ENCODE measurements around the gene GATAD2B. TPM values are rescaled to one million over a fixed set of nuclear protein-coding genes. Genes with fewer than 3 reads are reported as not detected.

GATAD2B gene
- polyA plus RNA-seq, 4 donors, result 2.9 to 11.3 (median 4.0) TPM

DNA sequence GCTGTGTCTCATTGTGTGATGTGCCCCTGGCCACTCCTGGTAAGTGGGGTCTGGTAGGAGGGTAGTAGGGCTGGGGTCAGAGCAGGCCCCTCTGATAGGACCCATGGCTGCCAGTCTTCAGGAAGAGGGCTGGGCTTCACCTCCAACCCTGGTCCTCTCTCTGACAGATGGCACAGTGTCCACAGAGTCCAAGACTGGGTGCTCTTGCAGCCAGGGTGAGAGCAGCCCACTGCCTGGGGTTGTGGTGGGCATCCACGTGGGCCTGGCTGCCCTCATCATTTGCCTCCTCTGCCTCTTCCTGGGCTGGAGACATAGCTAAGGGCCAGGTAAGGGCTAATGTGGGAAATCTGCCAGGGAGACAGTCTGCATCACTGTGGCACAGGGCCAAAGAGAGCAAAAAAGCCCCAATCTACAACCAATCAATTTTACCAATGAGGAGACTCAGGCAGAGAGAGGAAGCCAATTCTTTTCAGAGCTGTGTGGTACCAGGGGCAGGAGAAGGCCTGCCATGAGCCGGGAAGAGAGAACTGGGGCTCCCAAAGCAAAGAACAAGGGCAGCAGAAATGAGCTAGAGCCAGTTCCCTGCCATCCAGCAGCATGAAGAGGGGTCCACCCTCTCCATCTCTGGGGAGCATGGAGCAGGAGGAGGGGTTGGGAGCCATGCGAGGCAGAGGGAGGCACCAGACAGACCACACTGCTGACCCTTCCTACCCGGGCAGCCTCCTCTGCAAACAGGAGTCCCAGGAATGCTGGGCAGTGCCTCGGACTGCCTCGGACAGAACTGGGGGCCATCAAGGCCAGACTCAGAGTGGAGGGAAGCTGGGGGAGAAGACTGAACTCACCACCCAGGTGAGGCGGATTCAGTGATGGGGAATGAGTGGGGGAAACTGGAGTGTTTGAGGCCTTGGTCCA lies 120.7 kb downstream of the GATAD2B start:
- no peaks in the 10 kb centered on the region for H3K27me3 ChIP-seq (ENCODE audit: control insufficient read depth in 3 of 3, insufficient read depth in 3 of 3, low read length in 3 of 3)
- DNase-seq, result no peak

DNA sequence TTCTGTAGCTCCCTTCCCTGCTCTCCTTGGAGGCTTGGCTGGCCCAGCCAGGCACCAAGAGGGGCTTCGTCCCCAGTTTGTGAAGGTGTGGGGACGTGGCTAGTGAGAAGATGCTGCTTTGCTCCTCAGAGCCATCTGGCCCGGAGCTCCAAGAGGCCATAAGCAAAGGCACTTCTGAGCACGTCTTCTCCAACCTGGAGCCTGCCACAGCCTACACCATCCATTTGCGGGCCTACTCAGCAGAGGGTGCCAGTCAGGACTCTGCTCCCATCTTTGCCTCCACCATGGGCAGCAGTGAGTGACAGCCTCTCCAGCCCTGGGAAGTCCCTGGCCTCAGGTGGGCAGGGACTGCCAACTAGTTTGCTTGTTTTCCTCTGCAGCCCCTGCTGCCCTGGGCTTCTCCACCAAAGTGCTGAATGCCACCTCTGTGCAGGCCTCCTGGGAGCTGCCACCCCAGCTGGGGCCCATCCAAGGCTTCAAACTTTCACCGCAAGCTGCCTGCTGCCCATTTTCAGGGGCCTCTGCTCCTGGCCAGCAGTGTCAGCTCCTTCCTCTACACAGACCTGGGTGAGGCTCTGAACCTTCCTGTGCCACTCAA lies 121.6 kb downstream of the GATAD2B start:
- Histone ChIP-seq H3K4me1 (ENCODE audit: control insufficient read depth in 3 of 3, insufficient read depth in 2 of 3, low read depth in 1 of 3, low read length in 2 of 3) (no peaks in the 10 kb centered on the region), H3K36me3 (ENCODE audit: control insufficient read depth in 3 of 3, insufficient read depth in 2 of 3, low read depth in 1 of 3, low read length in 3 of 3) (peaks cover 0 to 38% (median 0%) of the 10 kb centered on the region in 3 donors), H3K4me3 (ENCODE audit: low read depth in 1 of 3, low read length in 3 of 3) (no peak overlapping the region), H3K27me3 (ENCODE audit: control insufficient read depth in 3 of 3, insufficient read depth in 3 of 3, low read length in 3 of 3) (no peaks in the 10 kb centered on the region), H3K27ac (ENCODE audit: low read depth in 1 of 3, low read length in 2 of 3) (no peak overlapping the region), H3K9me3 (ENCODE audit: control insufficient read depth in 2 of 2, insufficient read depth in 1 of 2, low read depth in 1 of 2, low read length in 1 of 2) (no peaks in the 10 kb centered on the region)
- DNase-seq, result no peak
- FAIRE-seq, result no peak
- 97 to 100% (median 98%) methylated on average over 5 to 6 of the region's 6 CpGs for WGBS, 3 donors

More for the DNA sequence above, 120.7 kb downstream of the GATAD2B start:
- Histone ChIP-seq H3K4me3 (ENCODE audit: low read depth in 1 of 3, low read length in 3 of 3) (no peak overlapping the region), H3K36me3 (ENCODE audit: control insufficient read depth in 3 of 3, insufficient read depth in 2 of 3, low read depth in 1 of 3, low read length in 3 of 3) (peaks cover 0 to 40% (median under 1%) of the 10 kb centered on the region in 3 donors), H3K9me3 (ENCODE audit: control insufficient read depth in 2 of 2, insufficient read depth in 1 of 2, low read depth in 1 of 2, low read length in 1 of 2) (no peaks in the 10 kb centered on the region), H3K4me1 (ENCODE audit: control insufficient read depth in 3 of 3, insufficient read depth in 2 of 3, low read depth in 1 of 3, low read length in 2 of 3) (no peaks in the 10 kb centered on the region), H3K27ac (ENCODE audit: low read depth in 1 of 3, low read length in 2 of 3) (no peak overlapping the region)
- FAIRE-seq, result no peak
- 88 to 94% (median 92%) methylated on average over 7 of the region's 7 CpGs for WGBS, 3 donors

DNA sequence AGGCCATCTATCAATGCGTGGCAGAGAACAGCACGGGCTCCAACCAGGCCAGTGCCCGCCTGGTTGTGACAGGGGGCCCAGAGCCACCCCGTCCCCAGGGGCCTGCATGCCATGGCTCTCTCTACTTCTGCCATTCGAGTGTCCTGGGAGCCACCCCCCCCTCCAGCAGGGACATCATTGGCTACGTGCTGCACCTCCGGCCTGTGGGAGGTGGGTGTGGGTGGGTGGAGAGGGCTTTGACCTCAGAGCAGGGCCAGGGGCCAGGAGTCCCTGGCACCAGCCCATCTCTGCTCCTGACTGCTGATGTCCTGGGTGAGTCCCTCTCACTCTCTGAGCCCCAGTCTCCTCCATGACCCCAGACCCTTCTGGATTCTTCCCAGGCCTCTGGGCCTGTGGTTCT lies 122.3 kb downstream of the GATAD2B start:
- 73 to 79% (median 74%) methylated on average over 7 of the region's 7 CpGs for WGBS, 3 donors

DNA sequence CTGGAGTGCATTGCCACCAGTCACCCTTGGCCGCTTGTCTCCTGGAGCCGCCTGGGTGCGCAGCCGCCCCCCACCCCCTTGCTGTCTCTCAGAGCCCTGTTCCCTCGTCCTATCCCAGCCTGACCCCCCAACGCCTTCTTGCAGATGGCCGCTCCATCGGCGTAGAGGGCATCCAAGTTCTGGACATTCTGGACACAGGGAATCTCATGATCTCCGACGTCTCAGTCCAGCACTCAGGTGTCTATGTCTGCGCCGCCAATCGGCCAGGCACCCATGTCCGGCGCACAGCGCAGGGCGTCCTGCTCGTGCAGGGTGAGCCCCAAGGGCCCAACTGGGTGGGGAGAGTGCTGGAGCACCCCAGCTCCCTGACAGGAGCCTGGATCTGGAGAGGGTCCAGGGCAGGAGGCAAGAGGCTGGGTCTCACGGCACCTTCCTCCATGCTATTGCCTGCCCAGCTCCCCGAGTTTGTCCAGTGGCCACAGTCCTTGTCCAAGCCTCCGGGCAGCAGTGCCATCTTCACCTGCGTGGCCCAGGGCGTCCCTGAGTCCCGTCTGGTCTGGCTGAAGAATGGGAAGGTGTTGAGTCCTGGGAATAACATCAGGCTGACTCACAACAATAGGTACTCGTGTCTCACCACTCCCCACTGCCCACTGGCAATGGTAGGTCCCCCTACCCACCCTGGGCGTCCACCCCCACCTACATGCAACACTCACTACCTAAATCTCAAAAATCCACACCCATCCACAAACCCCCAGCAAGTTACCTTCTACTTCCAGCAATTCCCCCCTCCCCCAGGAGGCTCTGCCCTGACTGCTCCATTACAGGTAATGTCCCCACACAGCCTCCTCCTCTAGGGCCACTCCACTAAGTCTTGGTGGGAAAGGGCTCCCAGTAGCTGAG lies 123.0 kb downstream of the GATAD2B start:
- FAIRE-seq (no peak), DNase-seq (no peak)
- no peaks in the 10 kb centered on the region for H3K9me3 ChIP-seq (ENCODE audit: control insufficient read depth in 2 of 2, insufficient read depth in 1 of 2, low read depth in 1 of 2, low read length in 1 of 2)
- no peak overlapping the region for H3K4me3 ChIP-seq (ENCODE audit: low read depth in 1 of 3, low read length in 3 of 3)
- no peak overlapping the region for H3K27ac ChIP-seq (ENCODE audit: low read depth in 1 of 3, low read length in 2 of 3)
- 91 to 94% (median 91%) methylated on average over 27 of the region's 27 CpGs for WGBS, 3 donors
- H3K4me1 ChIP-seq (ENCODE audit: control insufficient read depth in 3 of 3, insufficient read depth in 2 of 3, low read depth in 1 of 3, low read length in 2 of 3), result no peaks in the 10 kb centered on the region
- no peaks in the 10 kb centered on the region for H3K27me3 ChIP-seq (ENCODE audit: control insufficient read depth in 3 of 3, insufficient read depth in 3 of 3, low read length in 3 of 3)
- H3K36me3 ChIP-seq (ENCODE audit: control insufficient read depth in 3 of 3, insufficient read depth in 2 of 3, low read depth in 1 of 3, low read length in 3 of 3), result peaks cover 0 to 33% (median 0%) of the 10 kb centered on the region in 3 donors

More for the DNA sequence above, 122.3 kb downstream of the GATAD2B start:
- H3K4me3 ChIP-seq (ENCODE audit: low read depth in 1 of 3, low read length in 3 of 3), result no peak overlapping the region
- H3K9me3 ChIP-seq (ENCODE audit: control insufficient read depth in 2 of 2, insufficient read depth in 1 of 2, low read depth in 1 of 2, low read length in 1 of 2), result no peaks in the 10 kb centered on the region
- FAIRE-seq (no peak), DNase-seq (no peak)
- peaks cover 0 to 36% (median 0%) of the 10 kb centered on the region in 3 donors for H3K36me3 ChIP-seq (ENCODE audit: control insufficient read depth in 3 of 3, insufficient read depth in 2 of 3, low read depth in 1 of 3, low read length in 3 of 3)
- no peaks in the 10 kb centered on the region for H3K27me3 ChIP-seq (ENCODE audit: control insufficient read depth in 3 of 3, insufficient read depth in 3 of 3, low read length in 3 of 3)
- no peak overlapping the region for H3K27ac ChIP-seq (ENCODE audit: low read depth in 1 of 3, low read length in 2 of 3)
- H3K4me1 ChIP-seq (ENCODE audit: control insufficient read depth in 3 of 3, insufficient read depth in 2 of 3, low read depth in 1 of 3, low read length in 2 of 3), result no peaks in the 10 kb centered on the region

DNA sequence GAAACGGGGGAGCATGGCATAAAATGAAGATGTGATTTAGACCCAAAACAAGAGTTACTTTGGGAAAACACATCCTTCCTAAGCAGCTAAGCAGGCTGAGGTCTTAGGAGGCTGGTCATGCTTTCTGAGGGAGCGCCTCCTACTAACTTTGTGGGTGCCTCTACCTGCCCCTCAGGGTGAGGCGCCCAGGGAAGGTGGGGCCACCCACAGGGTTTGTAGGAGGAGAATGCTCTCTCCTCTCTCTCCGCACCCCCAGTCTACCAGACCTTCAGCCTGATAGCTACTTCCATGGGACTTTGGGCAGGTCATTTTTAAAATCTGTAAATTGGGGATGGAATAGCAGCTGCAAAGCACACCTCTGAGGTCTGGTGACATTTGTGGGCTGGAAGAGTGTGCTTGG lies 123.8 kb downstream of the GATAD2B start:
- FAIRE-seq, result no peak

DNA sequence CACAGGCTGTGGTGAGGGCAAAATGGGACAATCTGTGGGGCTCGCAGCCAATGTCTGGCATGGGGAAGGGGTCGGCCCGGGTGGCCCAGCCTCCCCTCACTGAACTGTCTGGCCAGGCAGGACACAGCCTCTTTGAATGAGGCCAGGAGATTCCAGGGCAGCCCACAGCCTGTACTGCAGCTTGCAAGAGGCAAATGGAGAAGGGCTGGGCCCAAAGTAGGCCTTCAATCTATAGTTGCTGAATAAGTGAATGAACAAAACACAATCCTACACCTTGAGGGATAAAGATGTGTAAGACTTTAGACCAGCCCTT lies 124.3 kb downstream of the GATAD2B start:
- Histone ChIP-seq H3K4me1 (ENCODE audit: control insufficient read depth in 3 of 3, insufficient read depth in 2 of 3, low read depth in 1 of 3, low read length in 2 of 3) (no peaks in the 10 kb centered on the region), H3K9me3 (ENCODE audit: control insufficient read depth in 2 of 2, insufficient read depth in 1 of 2, low read depth in 1 of 2, low read length in 1 of 2) (no peaks in the 10 kb centered on the region), H3K4me3 (ENCODE audit: low read depth in 1 of 3, low read length in 3 of 3) (no peak overlapping the region), H3K36me3 (ENCODE audit: control insufficient read depth in 3 of 3, insufficient read depth in 2 of 3, low read depth in 1 of 3, low read length in 3 of 3) (peaks cover 0 to 30% (median 0%) of the 10 kb centered on the region in 3 donors), H3K27me3 (ENCODE audit: control insufficient read depth in 3 of 3, insufficient read depth in 3 of 3, low read length in 3 of 3) (no peaks in the 10 kb centered on the region), H3K27ac (ENCODE audit: low read depth in 1 of 3, low read length in 2 of 3) (no peak overlapping the region)
- no peak for FAIRE-seq
- 84 to 88% (median 86%) methylated on average over 3 of the region's 3 CpGs for WGBS, 3 donors
- no peak for DNase-seq

More for the DNA sequence above, 123.8 kb downstream of the GATAD2B start:
- H3K4me1 ChIP-seq (ENCODE audit: control insufficient read depth in 3 of 3, insufficient read depth in 2 of 3, low read depth in 1 of 3, low read length in 2 of 3), result no peaks in the 10 kb centered on the region
- WGBS, 3 donors, result 91 to 94% (median 92%) methylated on average over 4 of the region's 4 CpGs
- no peaks in the 10 kb centered on the region for H3K9me3 ChIP-seq (ENCODE audit: control insufficient read depth in 2 of 2, insufficient read depth in 1 of 2, low read depth in 1 of 2, low read length in 1 of 2)
- H3K36me3 ChIP-seq (ENCODE audit: control insufficient read depth in 3 of 3, insufficient read depth in 2 of 3, low read depth in 1 of 3, low read length in 3 of 3), result peaks cover 0 to 33% (median 0%) of the 10 kb centered on the region in 3 donors
- no peak overlapping the region for H3K27ac ChIP-seq (ENCODE audit: low read depth in 1 of 3, low read length in 2 of 3)
- no peaks in the 10 kb centered on the region for H3K27me3 ChIP-seq (ENCODE audit: control insufficient read depth in 3 of 3, insufficient read depth in 3 of 3, low read length in 3 of 3)
- H3K4me3 ChIP-seq (ENCODE audit: low read depth in 1 of 3, low read length in 3 of 3), result no peak overlapping the region
- DNase-seq, result no peak

DNA sequence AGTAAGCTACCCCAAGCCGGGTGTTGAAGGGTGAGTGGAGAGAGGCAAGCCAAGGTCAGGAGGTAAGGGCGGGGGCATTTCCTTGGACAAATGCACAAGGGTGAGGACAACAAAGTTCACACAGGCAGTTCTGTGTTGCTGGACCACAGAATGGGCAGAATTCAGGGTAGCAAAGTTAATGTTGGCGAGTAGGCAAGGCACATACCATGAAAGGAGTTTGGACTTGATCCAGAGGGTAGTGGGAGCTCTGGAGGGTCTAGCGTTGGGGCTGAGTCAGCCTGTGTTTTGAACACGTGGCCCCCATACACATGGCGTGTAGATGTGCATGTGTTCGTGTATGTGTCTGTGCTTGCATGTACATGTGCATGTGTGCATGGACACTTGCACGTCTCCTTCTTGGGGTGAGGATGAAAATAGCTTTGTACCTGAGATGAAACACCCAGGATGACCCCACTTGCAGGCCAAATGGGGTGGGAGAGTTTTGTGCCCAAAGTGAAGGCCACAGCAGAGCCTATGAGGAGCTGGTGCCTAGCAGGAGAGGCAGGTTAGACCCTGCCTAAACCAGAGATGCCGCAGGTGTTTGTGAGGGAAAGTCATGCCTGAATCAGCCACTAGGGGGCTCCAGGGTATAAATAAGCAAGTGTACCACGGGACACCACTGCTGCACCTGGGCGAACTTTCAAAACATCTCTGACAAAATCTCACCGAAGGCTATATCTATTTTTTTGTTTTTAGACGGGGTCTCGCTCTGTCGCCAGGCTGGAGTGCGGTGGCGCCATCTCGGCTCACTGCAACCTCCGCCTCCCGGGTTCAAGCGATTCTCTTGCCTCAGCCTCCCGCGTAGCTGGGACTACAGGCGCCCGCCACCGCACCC lies 125.7 kb downstream of the GATAD2B start:
- no peaks in the 10 kb centered on the region for H3K4me1 ChIP-seq (ENCODE audit: control insufficient read depth in 3 of 3, insufficient read depth in 2 of 3, low read depth in 1 of 3, low read length in 2 of 3)
- FAIRE-seq, result no peak
- no peak overlapping the region for H3K4me3 ChIP-seq (ENCODE audit: low read depth in 1 of 3, low read length in 3 of 3)
- H3K27ac ChIP-seq (ENCODE audit: low read depth in 1 of 3, low read length in 2 of 3), result no peak overlapping the region
- no peaks in the 10 kb centered on the region for H3K27me3 ChIP-seq (ENCODE audit: control insufficient read depth in 3 of 3, insufficient read depth in 3 of 3, low read length in 3 of 3)
- no peaks in the 10 kb centered on the region for H3K9me3 ChIP-seq (ENCODE audit: control insufficient read depth in 2 of 2, insufficient read depth in 1 of 2, low read depth in 1 of 2, low read length in 1 of 2)
- peaks cover 0 to 18% (median 0%) of the 10 kb centered on the region in 3 donors for H3K36me3 ChIP-seq (ENCODE audit: control insufficient read depth in 3 of 3, insufficient read depth in 2 of 3, low read depth in 1 of 3, low read length in 3 of 3)
- 52 to 61% (median 55%) methylated on average over 26 of the region's 26 CpGs for WGBS, 3 donors
- DNase-seq, result peak; percentile 79 to 82

All from small intestine (tissue), 7 donors.